ENCODE measurements around the gene ELL3. TPM values are rescaled to one million over a fixed set of nuclear protein-coding genes. Genes with fewer than 3 reads are reported as not detected.
"Not testable (repeated sequence)": the region's sequence is repeated elsewhere in the genome, so short reads cannot be mapped to it uniquely, and the experiment has no call there.

ELL3 gene
- total RNA-seq, 1 donor from 2014 or later, result 3.8 TPM

GRCh38 chr15:43808960-43809678 is 32.4 kb upstream of the ELL3 start:
- Histone ChIP-seq H3K79me2 (ENCODE audit: insufficient read depth, low read length) (no peaks in the 10 kb centered on the region), H3K36me3 (ENCODE audit: insufficient read depth, low read length) (peaks cover 61% of the 10 kb centered on the region), H2AFZ (ENCODE audit: low read depth, low read length) (no peak overlapping the region), H3K4me3 (ENCODE audit: insufficient read depth, low read depth, low read length) (no peak overlapping the region), H3K4me2 (ENCODE audit: low read length) (no peak overlapping the region), H3K4me1 (ENCODE audit: insufficient read depth, low read length) (no peaks in the 10 kb centered on the region), H3K9ac (ENCODE audit: low read length) (no peak overlapping the region), H4K20me1 (ENCODE audit: insufficient read depth, low read length) (no peaks in the 10 kb centered on the region), H3K27ac (ENCODE audit: low read depth, low read length) (no peak overlapping the region), H3K27me3 (ENCODE audit: insufficient read depth, low read length) (no peaks in the 10 kb centered on the region), H3K9me3 (ENCODE audit: insufficient read depth, low read depth, low read length) (no peaks in the 10 kb centered on the region)
- Mint-ChIP-seq H3K27ac (ENCODE audit: unreplicated experiment) (no peak overlapping the region), H3K36me3 (ENCODE audit: low read depth, unreplicated experiment) (peaks cover 18% of the 10 kb centered on the region), H3K27me3 (ENCODE audit: low read depth, unreplicated experiment) (no peaks in the 10 kb centered on the region), H3K9me3 (ENCODE audit: unreplicated experiment) (no peaks in the 10 kb centered on the region), H3K4me1 (ENCODE audit: low read depth, unreplicated experiment) (peaks cover 2% of the 10 kb centered on the region), H3K4me3 (ENCODE audit: unreplicated experiment) (no peak overlapping the region)
- FAIRE-seq, result no peak
- no peak for TF ChIP-seq EZH2 (IDR thresholded peaks at IDR 0.05; ENCODE audit: insufficient read depth, low read length)
- no peak for TF ChIP-seq CTCF (IDR thresholded peaks at IDR 0.05; ENCODE audit: insufficient read depth, low read depth, low read length)
- no peak for DNase-seq (ENCODE audit: low read depth)

GRCh38 chr15:43808435-43808950 is 31.7 kb upstream of the ELL3 start:
- DNase-seq (ENCODE audit: low read depth) (no peak), FAIRE-seq (no peak)
- H3K27me3 ChIP-seq (ENCODE audit: insufficient read depth, low read length), result no peaks in the 10 kb centered on the region
- peaks cover 19% of the 10 kb centered on the region for H3K36me3 Mint-ChIP-seq (ENCODE audit: low read depth, unreplicated experiment)
- no peaks in the 10 kb centered on the region for H3K9me3 Mint-ChIP-seq (ENCODE audit: unreplicated experiment)
- TF ChIP-seq EZH2 (IDR thresholded peaks at IDR 0.05; ENCODE audit: insufficient read depth, low read length) (no peak), CTCF (IDR thresholded peaks at IDR 0.05; ENCODE audit: insufficient read depth, low read depth, low read length) (no peak)
- H3K4me1 ChIP-seq (ENCODE audit: insufficient read depth, low read length), result no peaks in the 10 kb centered on the region
- no peak overlapping the region for H3K4me3 ChIP-seq (ENCODE audit: insufficient read depth, low read depth, low read length)
- no peaks in the 10 kb centered on the region for H3K79me2 ChIP-seq (ENCODE audit: insufficient read depth, low read length)
- no peak overlapping the region for H2AFZ ChIP-seq (ENCODE audit: low read depth, low read length)
- no peaks in the 10 kb centered on the region for H4K20me1 ChIP-seq (ENCODE audit: insufficient read depth, low read length)
- H3K9me3 ChIP-seq (ENCODE audit: insufficient read depth, low read depth, low read length), result no peaks in the 10 kb centered on the region
- peaks cover 2% of the 10 kb centered on the region for H3K4me1 Mint-ChIP-seq (ENCODE audit: low read depth, unreplicated experiment)
- H3K4me3 Mint-ChIP-seq (ENCODE audit: unreplicated experiment), result no peak overlapping the region
- H3K9ac ChIP-seq (ENCODE audit: low read length), result no peak overlapping the region
- no peak overlapping the region for H3K4me2 ChIP-seq (ENCODE audit: low read length)
- no peaks in the 10 kb centered on the region for H3K27me3 Mint-ChIP-seq (ENCODE audit: low read depth, unreplicated experiment)
- H3K36me3 ChIP-seq (ENCODE audit: insufficient read depth, low read length), result peaks cover 58% of the 10 kb centered on the region
- H3K27ac ChIP-seq (ENCODE audit: low read depth, low read length), result no peak overlapping the region
- H3K27ac Mint-ChIP-seq (ENCODE audit: unreplicated experiment), result no peak overlapping the region

- H3K27ac Mint-ChIP-seq (ENCODE audit: unreplicated experiment); H2AFZ ChIP-seq (ENCODE audit: low read depth, low read length); H3K27ac ChIP-seq (ENCODE audit: low read depth, low read length); H3K27me3 Mint-ChIP-seq (ENCODE audit: low read depth, unreplicated experiment); H3K4me2 ChIP-seq (ENCODE audit: low read length); H3K4me3 ChIP-seq (ENCODE audit: insufficient read depth, low read depth, low read length); FAIRE-seq; H3K27me3 ChIP-seq (ENCODE audit: insufficient read depth, low read length); DNase-seq (ENCODE audit: low read depth); H3K4me3 Mint-ChIP-seq (ENCODE audit: unreplicated experiment); H3K9me3 ChIP-seq (ENCODE audit: insufficient read depth, low read depth, low read length); H4K20me1 ChIP-seq (ENCODE audit: insufficient read depth, low read length); H3K9me3 Mint-ChIP-seq (ENCODE audit: unreplicated experiment); H3K9ac ChIP-seq (ENCODE audit: low read length): not testable (repeated sequence)
- H3K4me1 Mint-ChIP-seq (ENCODE audit: low read depth, unreplicated experiment), result peaks cover 24% of the 10 kb centered on the region
- peaks cover 18% of the 10 kb centered on the region for H3K79me2 ChIP-seq (ENCODE audit: insufficient read depth, low read length)
- H3K4me1 ChIP-seq (ENCODE audit: insufficient read depth, low read length), result peaks cover 12% of the 10 kb centered on the region
- H3K36me3 Mint-ChIP-seq (ENCODE audit: low read depth, unreplicated experiment), result peaks cover 22% of the 10 kb centered on the region
- H3K36me3 ChIP-seq (ENCODE audit: insufficient read depth, low read length), result peaks cover 36% of the 10 kb centered on the region
These were observed 25.9 kb upstream of the ELL3 start for GRCh38 chr15:43802676-43803075.

Measured in astrocyte (in vitro differentiated cells and primary cell).